ENCODE data around the gene PI4K2A. TPM values are rescaled to one million over a fixed set of nuclear protein-coding genes. Genes with fewer than 3 reads are reported as not detected.

The PI4K2A gene
- total and polyA plus RNA-seq, 2 donors (not counting 3 experiments of a cell fraction or from before 2014, with no cell fraction given) = 20.4 to 24.6 TPM

DNA sequence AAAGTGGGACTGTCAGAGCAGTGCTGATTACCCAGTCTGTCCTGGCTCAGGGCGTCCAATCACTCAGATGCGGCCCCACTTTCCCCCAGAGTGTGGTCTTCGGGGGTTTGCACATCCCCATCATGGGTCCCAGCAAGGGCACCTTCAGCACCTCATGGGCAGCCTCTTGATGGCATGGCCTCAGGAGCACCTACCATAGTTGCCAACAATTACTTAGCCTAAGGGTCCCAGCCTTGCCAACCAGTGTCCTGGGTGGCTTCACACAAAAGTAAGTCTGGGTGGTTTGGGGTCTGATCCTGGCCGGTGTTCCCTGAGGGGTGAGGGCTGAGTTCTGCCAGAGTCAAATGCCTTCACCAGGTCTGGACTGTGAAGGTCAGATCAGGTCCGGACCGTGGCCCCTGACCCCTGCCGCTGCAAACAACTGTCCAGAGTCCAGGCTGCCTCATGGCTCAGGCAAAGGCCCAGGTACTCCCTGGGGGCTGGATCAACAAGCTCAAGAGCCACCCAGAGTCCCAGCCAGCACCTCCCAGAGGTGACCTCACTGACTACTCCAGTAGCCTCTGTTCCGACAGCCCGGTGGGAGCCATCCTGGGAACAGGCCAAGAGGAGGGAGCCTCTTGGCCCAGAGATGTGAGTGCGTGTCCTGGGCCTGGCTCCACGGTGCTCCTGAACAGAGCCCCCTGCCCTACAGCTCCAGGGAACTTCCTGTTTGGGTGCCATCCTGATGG lies 66.8 kb downstream of the PI4K2A start:
- intact Hi-C loops (cut with micrococcal nuclease) = no loop called here
- POLR2A ChIA-PET = no interaction called here

More for the DNA sequence above, 66.8 kb downstream of the PI4K2A start:
- DNase-seq (ENCODE audit: low read depth, low spot score) (no peak), FAIRE-seq (no peak)
- Histone ChIP-seq H3K4me2 (ENCODE audit: insufficient read depth, low read length) (no peak overlapping the region), H3K4me1 (ENCODE audit: control insufficient read depth, extremely low read depth, insufficient read depth, low read length) (no peaks in the 10 kb centered on the region), H3K79me2 (ENCODE audit: control insufficient read depth, insufficient read depth, low read length) (no peaks in the 10 kb centered on the region), H4K20me1 (replicated peaks; ENCODE audit: control insufficient read depth, extremely low read depth, insufficient read depth, low read length) (no peaks in the 10 kb centered on the region), H3K9me1 (replicated peaks; ENCODE audit: control insufficient read depth, extremely low read depth, insufficient read depth, low read length) (no peaks in the 10 kb centered on the region), H3K9ac (replicated peaks; ENCODE audit: extremely low read depth, insufficient read depth, low read length) (no peak overlapping the region), H2AFZ (ENCODE audit: low read depth, low read length) (no peak overlapping the region), H3K36me3 (ENCODE audit: control insufficient read depth in 2 of 2, extremely low read depth in 1 of 2, insufficient read depth in 2 of 2, low read length in 2 of 2) (no peaks in the 10 kb centered on the region), H3K9me3 (replicated peaks; ENCODE audit: control insufficient read depth, insufficient read depth, low read length) (no peaks in the 10 kb centered on the region), H3K27ac (ENCODE audit: insufficient read depth, low read depth, low read length) (no peak overlapping the region), H3K4me3 (replicated peaks in 1 of 3; ENCODE audit: insufficient read depth in 1 of 3, low read depth in 1 of 3, low read length in 3 of 3) (no peak overlapping the region), H3K27me3 (ENCODE audit: control insufficient read depth in 2 of 2, insufficient read depth in 2 of 2, low read length in 2 of 2) (no peaks in the 10 kb centered on the region)
- dilution Hi-C loops (cut with MboI; ENCODE audit: extremely low pct_ligation_motif_present, low sequenced_read_pairs) = no loop called here
- no TSS peak for BruUV-seq (replicated peaks)
- TF ChIP-seq EZH2 (IDR thresholded peaks at IDR 0.05; ENCODE audit: borderline replicate concordance, low read depth, low read length, severe bottlenecking) (no peak), POLR2A (IDR thresholded peaks at IDR 0.05; ENCODE audit: low read depth, low read length) (no peak), MYC (IDR thresholded peaks at IDR 0.05; ENCODE audit: low read depth, low read length) (no peak), GATA2 (IDR thresholded peaks at IDR 0.05; ENCODE audit: insufficient read depth, insufficient read length, low read depth, low read length) (no peak), POLR2AphosphoS5 (IDR thresholded peaks at IDR 0.05; ENCODE audit: insufficient read depth, low read depth, low read length) (no peak), FOS (IDR thresholded peaks at IDR 0.05; ENCODE audit: borderline replicate concordance, insufficient read depth, low read length) (no peak), JUN (IDR thresholded peaks at IDR 0.05; ENCODE audit: borderline replicate concordance, insufficient read depth, insufficient read length, low read depth) (no peak)
- TF ChIP-seq, protein P1, sequence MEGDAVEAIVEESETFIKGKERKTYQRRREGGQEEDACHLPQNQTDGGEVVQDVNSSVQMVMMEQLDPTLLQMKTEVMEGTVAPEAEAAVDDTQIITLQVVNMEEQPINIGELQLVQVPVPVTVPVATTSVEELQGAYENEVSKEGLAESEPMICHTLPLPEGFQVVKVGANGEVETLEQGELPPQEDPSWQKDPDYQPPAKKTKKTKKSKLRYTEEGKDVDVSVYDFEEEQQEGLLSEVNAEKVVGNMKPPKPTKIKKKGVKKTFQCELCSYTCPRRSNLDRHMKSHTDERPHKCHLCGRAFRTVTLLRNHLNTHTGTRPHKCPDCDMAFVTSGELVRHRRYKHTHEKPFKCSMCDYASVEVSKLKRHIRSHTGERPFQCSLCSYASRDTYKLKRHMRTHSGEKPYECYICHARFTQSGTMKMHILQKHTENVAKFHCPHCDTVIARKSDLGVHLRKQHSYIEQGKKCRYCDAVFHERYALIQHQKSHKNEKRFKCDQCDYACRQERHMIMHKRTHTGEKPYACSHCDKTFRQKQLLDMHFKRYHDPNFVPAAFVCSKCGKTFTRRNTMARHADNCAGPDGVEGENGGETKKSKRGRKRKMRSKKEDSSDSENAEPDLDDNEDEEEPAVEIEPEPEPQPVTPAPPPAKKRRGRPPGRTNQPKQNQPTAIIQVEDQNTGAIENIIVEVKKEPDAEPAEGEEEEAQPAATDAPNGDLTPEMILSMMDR (IDR thresholded peaks at IDR 0.05; ENCODE audit: extremely low read depth in 1 of 2, insufficient read depth in 1 of 2, low read depth in 1 of 2, low read length in 2 of 2) = no peak
- TF ChIP-seq, protein P2, sequence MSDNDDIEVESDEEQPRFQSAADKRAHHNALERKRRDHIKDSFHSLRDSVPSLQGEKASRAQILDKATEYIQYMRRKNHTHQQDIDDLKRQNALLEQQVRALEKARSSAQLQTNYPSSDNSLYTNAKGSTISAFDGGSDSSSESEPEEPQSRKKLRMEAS (IDR thresholded peaks at IDR 0.05; ENCODE audit: insufficient read depth, insufficient read length) = no peak
- CTCF ChIA-PET = interaction anchor here (2.6 to 18.5 kb wide), 3 partner anchors 19 to 30 kb away, joined by 24 to 863 read pairs (median 69); partner anchors contain the start of gene ZFYVE27

All from endothelial cell of umbilical vein (primary cell).